Measurements from ENCODE around the gene COA5.
A peak's percentile ranks its signal among the peaks of the same experiment; 100 is the strongest.

Gene COA5

GRCh38 chr2:98608116-98608961 lies at the start of gene COA5, which contains the start of gene UNC50:
TSS of gene COA5 (minus strand) at chr2:98608512. CDS start at chr2:98608405, 107 bp downstream.
TSS of gene UNC50 (plus strand) at chr2:98608589. CDS start at chr2:98609760, 1,171 bp downstream.
- peak; percentile 59 for DNase-seq

- no peak for DNase-seq
These were observed 48.5 kb upstream of the COA5 start for GRCh38 chr2:98656800-98657199.

DNA sequence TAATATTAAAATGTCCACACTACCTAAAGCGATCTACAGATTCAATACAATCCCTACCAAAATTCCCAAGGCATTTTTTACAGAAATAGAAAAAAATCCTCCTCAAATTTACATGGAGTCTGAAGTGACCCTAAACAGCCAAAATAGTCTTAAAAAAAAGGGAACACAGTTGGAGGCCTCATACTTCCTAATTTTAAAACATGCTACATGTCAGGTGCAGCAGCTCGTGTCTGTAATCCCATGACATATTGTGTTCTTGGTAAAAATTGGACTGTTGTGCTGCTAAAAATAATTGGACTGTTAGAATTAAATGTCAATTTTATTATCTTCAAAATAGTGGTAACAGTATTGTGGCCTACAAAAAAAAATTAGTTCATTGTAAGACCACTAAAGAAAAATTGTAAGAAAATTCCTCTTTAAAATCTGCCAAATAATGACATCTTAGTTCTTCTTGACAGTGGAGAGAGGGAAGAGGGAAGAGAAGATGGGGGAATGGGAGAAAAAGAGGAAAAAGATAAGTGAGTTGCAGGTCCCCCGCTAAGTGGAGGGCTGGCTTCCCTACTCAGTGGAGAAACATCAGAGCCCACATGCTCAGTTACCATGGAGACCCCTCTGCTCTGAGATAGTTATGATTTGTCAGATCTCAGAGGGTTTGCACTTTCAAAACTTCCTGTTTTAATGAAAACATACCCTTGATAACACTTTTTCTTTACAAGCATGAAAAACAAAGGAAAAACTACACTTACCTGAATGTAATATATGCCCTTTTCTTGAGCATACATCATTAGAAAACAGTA lies 46.6 kb upstream of the COA5 start:
- DNase-seq, result no peak

GRCh38 chr2:98650998-98651397 lies 42.7 kb upstream of the COA5 start:
- no peak for DNase-seq

DNA sequence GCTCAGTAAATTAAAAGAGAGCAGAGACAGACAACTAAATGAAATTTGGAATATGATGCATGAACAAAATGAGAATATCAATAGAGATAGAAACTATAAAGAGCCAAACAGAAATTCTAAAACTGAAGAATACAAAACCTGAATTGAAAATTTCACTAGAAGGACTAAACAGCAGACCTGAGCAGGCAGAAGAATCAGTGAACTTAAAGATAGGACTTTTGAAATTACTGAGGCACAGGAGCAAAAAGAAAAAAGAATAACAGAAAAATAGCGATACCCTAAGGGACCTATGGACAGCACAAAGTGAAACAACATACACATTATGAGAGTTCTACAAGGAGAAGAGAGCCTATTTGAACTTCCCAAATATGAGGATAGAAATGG lies 41.7 kb upstream of the COA5 start:
- no peak for DNase-seq

DNA sequence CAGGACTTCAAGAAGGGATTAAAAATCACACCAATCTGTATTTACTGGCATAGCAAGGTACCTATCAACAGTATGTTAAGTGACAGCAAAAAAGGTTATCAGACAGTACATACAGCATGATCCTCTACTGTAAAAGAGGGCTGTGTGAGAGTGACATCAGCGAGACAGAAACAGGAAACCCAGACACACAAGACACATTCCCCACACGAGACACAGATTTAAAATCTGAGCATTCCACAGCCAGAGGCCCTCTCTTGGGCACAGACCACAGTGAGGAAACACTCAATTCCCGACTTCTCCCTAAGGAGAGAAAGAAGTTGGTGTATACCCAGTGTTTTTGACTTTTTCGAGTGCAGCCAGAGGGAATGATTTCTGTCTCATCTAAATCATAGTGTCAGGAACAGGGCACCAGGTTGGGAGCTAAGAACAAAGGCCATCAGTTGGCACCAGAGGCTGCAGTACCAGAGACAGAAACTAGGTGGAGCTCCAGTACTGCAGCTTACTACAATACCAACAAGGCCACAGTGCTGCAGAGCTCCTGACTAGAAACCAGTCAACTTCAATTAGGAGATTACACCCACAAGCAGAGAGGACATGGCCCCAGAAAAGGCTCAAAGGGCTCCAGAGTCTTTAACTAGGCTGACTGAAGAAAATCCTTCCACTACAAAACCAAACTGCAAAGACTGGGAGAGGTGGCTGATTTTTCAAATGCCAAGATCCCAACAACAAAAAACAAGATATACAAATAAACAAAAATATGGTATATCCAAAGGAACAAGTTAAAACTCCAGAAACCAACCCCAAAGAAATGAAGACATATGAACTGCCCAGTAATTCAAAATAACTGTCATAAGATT lies 41.1 kb upstream of the COA5 start:
- DNase-seq, result peak; percentile 79

DNA sequence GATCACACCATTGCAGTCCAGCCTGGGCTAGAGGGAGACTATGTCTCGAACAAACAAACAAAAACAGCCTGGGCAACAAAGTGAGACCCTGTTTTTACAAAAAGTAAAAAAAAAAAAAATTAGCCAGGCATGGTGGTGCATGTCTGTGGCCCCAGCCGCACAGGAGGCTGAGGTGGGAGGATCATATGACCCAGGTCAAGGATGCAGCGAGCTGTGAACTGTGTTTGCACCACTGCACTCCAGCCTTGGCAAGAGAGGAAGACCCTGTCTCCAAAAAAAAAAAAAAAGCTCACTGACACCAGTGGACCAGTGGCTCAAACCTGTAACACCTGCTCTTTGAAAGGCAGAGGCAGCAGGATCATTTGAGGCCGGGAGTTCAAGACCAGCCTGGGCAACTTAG lies 40.1 kb upstream of the COA5 start:
- DNase-seq, result no peak

- no peak for DNase-seq
These were observed 39.3 kb upstream of the COA5 start for GRCh38 chr2:98647636-98648035.

DNA sequence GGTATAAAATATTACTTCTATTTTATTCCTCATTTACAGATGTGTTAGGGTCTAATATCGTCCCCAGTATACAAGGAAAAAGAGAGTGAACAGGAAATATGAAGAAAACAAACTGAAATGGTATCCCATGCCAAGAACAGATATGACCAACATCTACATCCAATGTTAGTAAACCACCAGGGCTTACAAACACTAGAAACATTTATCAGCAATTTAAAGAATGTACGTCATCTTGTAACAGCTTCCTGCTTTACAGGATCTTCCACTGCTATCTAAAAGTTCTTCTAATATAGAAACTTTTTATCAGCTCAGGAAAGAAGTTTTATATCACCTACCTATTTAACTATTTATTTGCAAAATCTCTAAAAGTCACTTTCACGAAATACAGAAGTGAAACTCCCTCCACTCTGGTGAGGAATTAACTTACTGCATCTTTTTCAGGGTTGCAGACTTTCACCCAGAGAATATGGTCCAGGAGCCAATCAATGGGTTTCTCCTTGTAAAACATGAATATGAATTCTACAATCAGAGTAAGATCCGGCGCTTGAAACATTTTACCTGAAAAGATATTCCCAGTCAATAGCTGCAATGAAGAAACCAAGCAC lies 35.3 kb upstream of the COA5 start:
- no peak for DNase-seq

DNA sequence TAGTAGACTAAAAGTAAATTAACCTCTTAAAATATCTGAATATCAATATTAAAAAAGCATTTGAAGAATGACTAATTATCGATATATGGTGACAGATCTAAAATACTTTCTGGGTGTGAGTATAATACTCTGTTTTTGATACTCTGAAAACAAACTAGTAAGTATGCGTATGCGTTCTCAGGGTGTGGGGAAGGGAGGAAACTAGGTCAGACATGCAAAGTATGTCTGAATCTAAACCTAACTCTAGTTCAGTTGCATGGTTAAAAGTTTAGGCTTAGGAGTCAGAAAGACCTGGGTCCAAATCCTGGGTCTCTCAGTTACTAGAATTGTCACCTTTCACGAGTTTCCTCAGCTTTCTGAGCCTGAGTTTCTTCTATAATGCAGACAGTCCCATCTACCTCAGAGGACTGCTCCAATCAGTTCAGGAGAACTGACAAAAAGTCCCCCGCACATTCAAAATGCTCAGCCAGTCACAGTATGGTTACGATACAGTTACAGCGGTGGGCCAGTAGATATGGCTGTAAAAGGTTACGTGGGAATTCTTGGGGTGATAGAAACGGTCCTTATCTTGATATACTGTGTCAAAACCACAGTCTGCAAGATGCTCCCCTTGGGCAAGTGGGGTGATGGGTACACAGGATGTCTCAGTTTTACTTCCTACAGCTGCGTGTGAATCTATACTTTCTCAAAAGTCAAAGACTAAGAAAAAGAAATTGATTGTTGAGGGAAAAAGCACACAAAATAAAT lies 29.3 kb upstream of the COA5 start:
- DNase-seq, result no peak

GRCh38 chr2:98634406-98635092 lies 26.2 kb upstream of the COA5 start:
- no peak for DNase-seq

GRCh38 chr2:98632351-98632750 lies 24.0 kb upstream of the COA5 start:
- no peak for DNase-seq

DNA sequence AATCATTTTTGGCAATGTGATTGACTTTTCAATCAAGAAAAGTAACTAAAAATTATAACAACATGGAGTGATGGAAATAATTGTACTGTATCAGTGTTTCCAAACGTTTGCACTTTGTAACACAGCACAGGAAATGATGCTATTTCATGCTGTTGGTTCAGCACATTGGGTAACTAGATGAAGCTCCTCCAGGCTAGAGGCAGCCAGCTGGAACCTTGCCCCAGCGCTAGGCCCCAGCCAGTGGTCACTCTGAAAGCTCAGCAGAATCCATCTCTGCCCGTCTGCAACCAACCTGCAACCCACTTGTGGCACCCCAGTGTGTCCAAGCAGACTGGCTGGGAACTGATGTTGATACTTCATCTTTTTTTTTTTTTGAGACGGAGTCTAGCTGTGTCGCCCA lies 15.3 kb upstream of the COA5 start:
- no peak for DNase-seq

GRCh38 chr2:98617149-98617548 lies 8.8 kb upstream of the COA5 start:
- no peak for DNase-seq

DNA sequence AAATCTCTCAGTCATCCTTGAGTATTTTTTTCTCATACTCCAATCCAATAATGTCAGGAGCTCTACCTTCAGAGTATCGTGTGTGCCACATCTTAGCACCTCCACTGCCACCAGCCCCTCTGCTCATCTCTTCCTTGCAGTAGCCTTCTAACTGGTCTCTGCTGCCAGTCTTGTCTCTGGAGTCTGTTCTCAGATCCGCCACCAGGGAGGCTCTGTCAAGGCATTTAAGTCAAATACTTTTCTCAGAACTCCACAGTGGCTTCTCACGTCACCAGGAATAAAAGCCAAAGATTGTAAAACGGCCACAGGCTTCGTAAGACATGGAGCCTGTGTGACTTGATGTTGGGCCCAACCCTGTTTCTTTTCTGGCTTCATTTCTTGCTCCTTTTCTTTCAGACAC lies 7.2 kb upstream of the COA5 start:
- DNase-seq, result no peak

DNA sequence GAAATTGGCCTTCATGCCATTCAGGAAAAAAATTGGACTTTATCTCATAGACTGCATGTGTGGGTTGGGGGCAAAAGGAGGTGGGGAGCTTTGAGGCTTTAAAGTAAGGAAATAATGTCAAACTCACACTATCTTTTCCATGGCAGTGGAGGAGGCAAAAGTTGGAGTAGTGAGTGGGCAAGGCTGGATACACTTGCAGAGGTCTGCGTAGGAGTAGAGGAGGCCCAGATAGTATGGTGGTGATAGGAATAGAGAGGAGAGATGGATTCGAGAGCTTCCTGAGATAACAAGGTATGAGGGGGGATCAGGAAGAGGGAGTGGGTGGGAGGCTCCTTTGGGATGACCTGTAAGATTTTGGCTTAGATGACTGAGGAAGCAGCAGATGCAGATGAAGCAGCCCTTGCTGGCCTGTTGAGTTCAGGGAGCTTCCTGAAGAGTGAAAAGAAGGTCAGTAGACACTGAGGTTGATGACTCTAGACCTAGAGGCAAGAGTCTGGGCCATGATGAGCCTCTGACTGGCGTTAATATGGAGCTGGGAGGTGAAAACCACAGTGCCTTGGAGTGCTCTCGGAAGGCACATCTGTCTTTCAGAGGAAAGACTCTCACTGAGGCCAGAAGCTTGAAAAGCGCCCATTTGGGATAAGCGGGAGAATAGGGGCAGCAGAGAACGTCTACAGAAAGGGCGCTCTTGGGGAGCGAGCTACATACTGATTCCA lies 5.9 kb upstream of the COA5 start:
- no peak for DNase-seq

DNA sequence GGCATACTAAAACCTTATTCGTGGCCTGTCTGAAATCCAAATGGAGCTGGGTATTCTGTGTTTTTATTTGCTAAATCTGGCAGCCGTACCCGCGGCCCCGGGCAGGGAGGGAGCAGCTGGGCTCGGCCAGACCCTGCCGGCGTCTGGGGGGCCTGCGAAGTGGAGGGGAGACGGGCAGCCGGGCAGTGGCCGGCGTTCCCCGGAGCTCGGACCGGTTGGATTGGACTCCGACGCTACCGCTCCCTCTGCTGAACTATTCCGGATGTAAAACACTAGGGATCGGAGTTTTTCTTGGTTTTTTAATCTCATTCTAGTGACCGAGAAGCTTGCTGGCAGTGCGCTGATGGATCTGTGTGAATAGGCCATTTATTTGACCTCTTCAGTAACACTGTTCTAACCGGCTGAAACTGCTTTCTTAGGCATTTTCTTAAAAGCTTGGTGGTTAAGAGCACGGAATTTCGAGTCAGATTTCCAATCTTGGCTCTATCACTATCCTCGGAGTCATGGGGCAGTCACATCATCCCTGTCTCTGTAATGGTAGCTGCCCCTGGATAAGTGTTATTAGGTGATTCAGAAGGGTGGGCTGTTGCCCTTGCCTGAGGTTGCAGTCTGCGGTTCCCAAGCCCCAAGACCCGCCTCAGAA lies 771 bp upstream of the COA5 start:
- DNase-seq, result no peak

GRCh38 chr2:98607741-98608115 lies 584 bp downstream of the COA5 start:
- no peak for DNase-seq

- DNase-seq, result no peak
These were observed 1.2 kb downstream of the COA5 start for GRCh38 chr2:98607104-98607503.

DNA sequence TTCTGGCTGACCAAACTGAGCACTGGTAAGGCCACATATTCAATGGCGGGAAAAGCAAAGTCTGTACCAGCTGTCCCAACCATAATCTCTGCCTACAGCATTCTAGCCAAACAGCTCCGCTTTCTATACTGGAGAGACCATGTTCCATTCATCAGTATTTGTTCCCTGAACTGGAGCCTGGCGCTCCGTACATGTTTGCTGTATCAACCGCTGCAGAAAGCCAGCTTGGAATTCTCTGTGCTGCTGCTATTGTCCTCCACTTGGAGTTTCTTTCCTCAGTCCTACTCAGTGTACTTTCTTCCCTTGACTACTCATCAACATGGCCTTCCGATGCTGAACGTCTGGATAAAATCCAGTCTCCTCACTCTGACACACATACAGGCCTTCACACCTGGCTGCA lies 1.9 kb downstream of the COA5 start:
- DNase-seq, result no peak
